HG03039 (cell line): ENCODE measurements around the gene COIL.

ENCODE experiments used
- ATAC-seq: cut with Tn5 transposase; IDR thresholded peaks from one replicate; pipeline ENCODE4 v1.9.1; 2021; ENCODE audit warnings: mild to moderate bottlenecking, moderate library complexity; ENCODE audit not compliant: unreplicated experiment

COIL gene

GRCh38 chr17:56910509-56911235 lies 50.2 kb downstream of the COIL start:
- no peak for ATAC-seq

DNA sequence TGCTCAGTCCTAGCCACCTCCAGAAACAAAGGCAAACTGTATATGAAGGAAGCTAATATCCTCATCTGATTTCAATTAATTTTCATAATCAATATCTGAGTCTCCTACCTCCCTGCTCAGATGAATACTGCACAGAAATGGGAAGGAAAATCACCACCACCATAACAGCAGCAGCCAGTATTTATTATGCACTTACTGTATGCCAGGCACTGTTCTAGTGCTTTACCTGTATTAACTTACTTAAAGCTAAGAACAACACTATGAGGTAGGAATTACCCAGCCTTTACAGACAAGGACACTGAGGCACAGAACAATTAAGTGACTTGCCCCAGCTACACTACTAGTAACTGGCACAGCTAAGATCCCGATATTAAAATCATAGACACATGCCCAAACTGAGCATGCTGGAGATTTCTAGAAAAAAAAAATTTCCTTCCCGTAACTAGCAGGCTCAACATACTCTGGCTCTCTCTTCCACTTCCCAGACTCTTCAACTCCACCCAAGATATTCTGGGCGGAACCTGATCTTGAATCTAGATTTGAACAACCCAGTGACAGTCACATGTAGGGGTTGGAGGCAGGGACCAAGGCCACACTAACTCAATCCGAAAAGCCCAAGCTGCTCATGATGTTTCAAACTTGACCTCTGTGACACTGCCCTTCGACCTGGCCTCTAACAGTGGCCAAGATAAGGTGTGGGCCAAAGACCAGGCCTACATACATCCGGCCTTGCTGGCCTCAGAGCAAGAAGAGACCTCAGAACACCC lies 50.9 kb downstream of the COIL start:
- ATAC-seq: no peak

- peak; percentile 80 for ATAC-seq
Measured at GRCh38 chr17:56908001-56908542, 52.8 kb downstream of the COIL start.

- ATAC-seq: no peak
Measured at GRCh38 chr17:56903560-56903959, 57.3 kb downstream of the COIL start.

- no peak for ATAC-seq
Measured at GRCh38 chr17:56902348-56902747, 58.5 kb downstream of the COIL start.

DNA sequence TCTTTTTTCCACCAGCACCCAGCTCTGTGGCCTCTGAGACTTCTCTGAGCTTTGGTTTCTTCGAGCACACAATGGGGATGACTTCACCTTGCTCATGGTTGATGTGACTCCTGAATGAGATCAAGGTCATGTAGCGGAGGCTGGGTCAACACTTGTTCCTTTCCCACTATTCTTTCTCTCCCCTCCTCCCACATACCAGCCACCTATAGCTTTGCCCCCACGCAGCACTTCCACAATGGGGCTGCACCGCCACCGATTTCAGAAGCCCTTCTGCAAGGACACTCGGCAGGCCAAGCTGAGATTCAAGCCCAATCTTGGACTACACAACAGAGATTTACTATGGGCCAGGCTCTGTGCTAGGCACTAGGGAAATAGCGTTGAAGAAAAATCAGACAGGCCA lies 61.4 kb downstream of the COIL start:
- no peak for ATAC-seq

- ATAC-seq: no peak
Measured at GRCh38 chr17:56898874-56899273, 62.0 kb downstream of the COIL start.

DNA sequence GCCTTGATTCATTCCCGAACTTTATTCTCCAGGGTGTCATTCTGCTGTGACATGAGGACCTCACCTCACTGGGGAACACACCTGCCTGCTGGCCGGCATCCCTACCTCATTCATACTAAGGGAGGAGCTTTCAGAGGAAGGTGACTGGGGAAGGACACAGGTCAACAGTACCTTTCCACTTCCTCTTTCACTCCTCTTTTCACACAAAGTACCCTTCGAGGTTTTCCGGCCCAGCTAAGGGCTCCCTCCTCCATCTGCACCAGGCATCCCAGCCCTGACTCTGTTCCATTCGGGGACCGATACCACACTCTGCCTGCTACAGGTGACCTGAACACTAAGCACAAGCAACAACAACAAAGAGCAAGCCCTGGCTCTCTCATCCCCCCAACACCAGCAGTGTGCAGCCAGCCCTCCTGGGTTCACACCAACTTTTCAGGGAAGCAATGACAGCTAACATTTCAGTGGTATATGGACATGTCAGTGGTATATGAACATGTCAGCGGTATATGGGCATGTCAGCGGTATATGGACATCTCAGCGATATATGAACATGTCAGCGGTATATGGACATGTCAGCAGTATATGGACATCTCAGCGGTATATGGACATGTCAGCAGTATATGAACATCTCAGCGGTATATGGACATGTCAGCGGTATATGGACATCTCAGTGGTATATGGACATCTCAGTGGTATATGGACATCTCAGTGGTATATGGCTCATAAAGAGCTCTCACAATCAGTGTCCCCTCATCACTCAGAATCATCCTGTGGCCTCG lies 63.0 kb downstream of the COIL start:
- ATAC-seq: no peak

DNA sequence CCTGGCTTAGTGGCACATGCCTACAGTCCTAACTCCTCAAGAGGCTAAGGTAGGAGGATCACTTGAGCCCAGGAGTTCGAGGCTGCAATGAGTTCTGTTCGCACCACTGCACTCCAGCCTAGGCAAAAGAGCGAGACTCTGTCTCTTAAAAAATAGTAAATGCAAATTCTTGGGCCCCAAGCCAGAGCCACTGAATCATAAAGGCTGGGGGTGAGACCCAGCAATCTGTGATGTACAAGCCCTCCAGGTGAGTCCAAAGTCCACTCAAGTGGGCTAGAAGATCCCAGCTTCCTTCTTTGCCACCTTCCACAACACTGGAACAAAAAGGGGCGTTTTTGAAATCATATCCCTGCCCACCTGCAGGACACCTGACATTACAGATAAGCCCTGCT lies 63.9 kb downstream of the COIL start:
- no peak for ATAC-seq

GRCh38 chr17:56896217-56896967 lies 64.5 kb downstream of the COIL start:
- no peak for ATAC-seq

DNA sequence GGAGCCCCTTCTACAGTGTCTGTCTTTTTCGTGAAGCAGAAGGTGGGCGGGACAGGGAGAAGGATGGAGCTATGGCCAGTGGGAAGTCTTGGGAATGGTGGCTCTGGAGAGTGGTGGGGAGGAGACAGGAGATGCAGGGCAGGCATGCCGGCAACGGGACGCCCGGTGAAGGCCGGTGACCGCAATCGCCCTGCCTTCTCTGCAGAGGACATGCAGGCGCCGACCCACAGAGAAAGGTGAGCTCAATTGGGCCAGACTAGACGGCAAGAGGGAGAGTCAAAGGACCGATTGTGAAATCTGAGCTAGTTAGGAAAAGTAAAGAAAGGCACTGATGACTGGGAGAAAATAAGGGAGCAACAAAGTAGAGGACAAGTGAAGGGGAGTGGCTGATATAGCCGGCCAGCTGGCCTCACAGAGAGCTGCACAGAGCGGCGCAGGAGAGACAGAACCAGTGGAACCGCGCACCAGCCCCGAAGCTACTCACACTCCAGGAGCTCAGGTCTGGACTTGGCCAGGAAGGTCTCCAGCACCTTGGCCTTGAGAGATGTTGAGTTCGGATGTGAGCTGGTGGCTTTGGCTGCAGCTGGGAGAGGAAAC lies 65.9 kb downstream of the COIL start:
- no peak for ATAC-seq

- no peak for ATAC-seq
Measured at GRCh38 chr17:56893503-56893902, 67.3 kb downstream of the COIL start.

GRCh38 chr17:56892333-56892732 lies 68.5 kb downstream of the COIL start:
- ATAC-seq: no peak

DNA sequence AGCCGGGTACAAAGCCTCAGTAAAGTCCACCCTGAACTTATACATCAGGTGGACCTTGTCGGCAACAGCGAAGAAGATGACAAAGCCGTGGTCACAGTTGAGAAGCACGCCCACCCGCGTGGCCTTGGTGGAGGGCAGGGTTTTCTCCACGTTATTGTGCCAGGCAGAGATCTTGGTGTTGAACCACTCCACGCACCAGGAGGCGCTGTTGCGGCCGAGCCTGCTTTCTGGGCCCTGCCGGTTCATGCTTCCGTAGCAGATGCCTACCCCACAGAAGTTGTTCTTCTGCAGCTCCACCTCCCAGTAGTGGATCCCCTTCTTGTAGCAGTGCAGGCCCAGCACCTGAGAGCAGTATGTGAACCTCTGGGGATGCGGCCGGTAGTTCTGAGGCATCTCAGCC lies 69.1 kb downstream of the COIL start:
- no peak for ATAC-seq

- ATAC-seq: no peak
Measured at GRCh38 chr17:56890906-56891674, 69.8 kb downstream of the COIL start.

DNA sequence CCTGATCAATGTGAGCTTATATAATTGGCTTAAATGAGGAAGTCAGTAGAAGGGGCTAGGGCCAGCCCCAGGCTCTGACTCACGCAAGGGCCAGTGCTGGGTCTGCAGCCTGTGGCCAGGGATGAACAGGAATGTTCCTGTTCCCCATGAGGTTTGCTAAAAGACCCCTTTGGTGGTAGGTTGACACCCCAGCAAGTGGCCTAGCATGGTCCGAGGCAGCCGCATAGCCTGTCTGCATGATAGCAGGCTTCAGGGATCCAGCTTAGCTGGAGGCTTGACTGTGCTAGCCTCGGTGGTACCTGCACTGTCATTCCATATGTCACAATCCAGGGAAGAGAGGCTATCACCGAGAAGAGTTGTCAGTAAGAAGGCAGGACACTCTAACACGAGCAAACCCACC lies 70.5 kb downstream of the COIL start:
- ATAC-seq: no peak
